Caco-2 (cell line): ENCODE data around the gene TAS1R3. TPM values are rescaled to one million over a fixed set of nuclear protein-coding genes. Genes with fewer than 3 reads are reported as not detected.
"Not testable (repeated sequence)": the region's sequence is repeated elsewhere in the genome, so short reads cannot be mapped to it uniquely, and the experiment has no call there.

Experiments
- BruUV-seq: library from RNA; stranded (reverse); fragments of 400-500 nt; replicated peaks from 2 replicates; lab custom pipeline; 2021; lab: Mats Ljungman, UMichigan
- CTCF ChIA-PET: fragments of 300-600 bp; sonication (Branson Sonifier 250); formaldehyde crosslinking; loops from one replicate; lab custom pipeline; 2022; ENCODE audit warnings: antibody characterized with exemption; lab: Charles Lee
- POLR2A ChIA-PET: fragments of 300-600 bp; sonication (Branson Sonifier 250); formaldehyde crosslinking; loops from one replicate; lab custom pipeline; 2022; ENCODE audit warnings: antibody characterized with exemption; lab: Charles Lee
- DNase-seq, 2 experiments: peaks; one replicate each; pipeline versions ENCODE4 v3.0.0 to v3.0.0-alpha.2; 2020 to 2022
- H3K27me3 ChIP-seq: replicated peaks from 2 replicates; pipeline ENCODE4 v1.6.0; 2011; ENCODE audit warnings: low read length; ENCODE audit not compliant: control insufficient read depth, insufficient read depth
- H3K36me3 ChIP-seq: 2 replicates; pipeline ENCODE4 v1.5.1; 2011; ENCODE audit warnings: low read length; ENCODE audit not compliant: control insufficient read depth, insufficient read depth
- H3K4me1 ChIP-seq: fragments of 250-450 bp; sonication (Bioruptor Pico); 2 replicates; pipeline ENCODE4 v1.5.1; 2020; ENCODE audit warnings: mild to moderate bottlenecking
- H3K4me3 ChIP-seq: 2 replicates; pipeline ENCODE4 v1.5.1; 2011; ENCODE audit warnings: low read depth, mild to moderate bottlenecking, control low read depth, low read length
- H3K9me3 ChIP-seq: fragments of 250-450 bp; sonication (Bioruptor Pico); 2 replicates; pipeline ENCODE4 v1.5.1; 2020; ENCODE audit warnings: mild to moderate bottlenecking, moderate library complexity
- H3K27ac Mint-ChIP-seq: one replicate; pipeline ENCODE4 v1.8.0; 2022; ENCODE audit warnings: mixed read lengths; ENCODE audit not compliant: unreplicated experiment
- H3K27me3 Mint-ChIP-seq: one replicate; pipeline ENCODE4 v1.8.0; 2022; ENCODE audit warnings: mixed read lengths; ENCODE audit not compliant: insufficient read depth, unreplicated experiment
- H3K36me3 Mint-ChIP-seq: one replicate; pipeline ENCODE4 v1.8.0; 2022; ENCODE audit warnings: mild to moderate bottlenecking, mixed read lengths; ENCODE audit not compliant: insufficient read depth, unreplicated experiment
- H3K4me1 Mint-ChIP-seq: one replicate; pipeline ENCODE4 v1.8.0; 2022; ENCODE audit warnings: low read depth, mixed read lengths; ENCODE audit not compliant: unreplicated experiment
- H3K4me3 Mint-ChIP-seq: one replicate; pipeline ENCODE4 v1.8.0; 2022; ENCODE audit warnings: mild to moderate bottlenecking, moderate library complexity, mixed read lengths; ENCODE audit not compliant: unreplicated experiment
- H3K9me3 Mint-ChIP-seq: one replicate; pipeline ENCODE4 v1.8.0; 2022; ENCODE audit warnings: mixed read lengths; ENCODE audit not compliant: unreplicated experiment
- intact Hi-C: fragments of 100-400 bp; cut with micrococcal nuclease; formaldehyde crosslinking; loops from one replicate; pipeline ENCODE4 v1.10.0; 2022; ENCODE audit not compliant: unreplicated experiment
- total RNA-seq: library from RNA; stranded (reverse); gene quantifications from 2 replicates; pipeline ENCODE4 v1.2.3, GENCODE V29; 2022
- TF ChIP-seq, protein P1 (sequence below), 2 experiments: fragments of 200-600 bp in 1 of 2; IDR thresholded peaks; 1 replicate in 1 of 2; 2 replicates in 1 of 2; pipeline versions ENCODE4 v1.5.1 to v1.8.0; 2011 to 2022; ENCODE audit warnings: antibody characterized with exemption in 1 of 2, control low read depth in 1 of 2, inconsistent platforms in 1 of 2, low read depth in 1 of 2, low read length in 1 of 2, mild to moderate bottlenecking in 1 of 2, moderate library complexity in 1 of 2; ENCODE audit not compliant: insufficient read depth in 1 of 2, severe bottlenecking in 1 of 2, unreplicated experiment in 1 of 2

Gene TAS1R3
- total RNA-seq, 1 experiment from 2014 or later: 0.29 TPM

DNA sequence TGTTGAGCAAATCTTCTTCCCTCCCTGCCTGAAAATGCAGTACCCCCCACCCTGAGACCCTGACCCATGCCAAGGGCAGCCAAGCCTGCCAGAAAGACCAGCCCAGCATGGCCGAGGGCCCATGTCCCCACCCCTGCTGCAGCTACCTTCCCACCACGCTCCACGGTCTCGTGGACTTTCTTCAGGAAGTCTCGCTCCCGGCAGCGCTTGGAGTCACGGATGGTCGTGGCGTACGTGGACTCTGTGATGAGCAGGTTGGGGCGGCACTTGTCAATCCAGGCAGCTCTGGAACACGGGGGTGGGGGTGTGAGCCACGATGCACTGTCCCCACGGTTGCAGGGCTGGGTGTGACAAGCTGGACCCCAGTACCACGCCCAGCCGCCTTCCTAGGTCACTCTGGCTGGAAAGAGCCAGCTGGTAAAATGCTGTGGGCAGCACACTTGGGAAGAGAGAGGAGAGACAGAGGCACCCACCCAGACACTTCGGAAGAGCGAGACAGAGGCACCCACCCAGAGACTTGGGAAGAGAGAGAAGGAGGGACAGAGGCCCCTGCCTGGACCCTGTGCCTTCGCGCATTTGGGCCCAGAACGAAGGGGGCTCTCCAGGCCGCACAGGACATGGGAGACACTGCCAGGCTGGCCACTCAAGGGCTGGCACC lies 16.3 kb upstream of the TAS1R3 start:
- peak overlapping the region; percentile 49 for H3K27ac Mint-ChIP-seq
- BruUV-seq: no TSS peak
- CTCF ChIA-PET: no interaction called here
- Histone ChIP-seq H3K36me3 (no peaks in the 10 kb centered on the region; the same call in 1 of the 2 replicates), H3K27me3 (no peaks in the 10 kb centered on the region), H3K9me3 (no peaks in the 10 kb centered on the region), H3K4me1 (peaks cover 4% of the 10 kb centered on the region), H3K4me3 (no peak overlapping the region)
- H3K4me1 Mint-ChIP-seq: peaks cover 6% of the 10 kb centered on the region
- DNase-seq: no peak
- H3K27me3 Mint-ChIP-seq: no peaks in the 10 kb centered on the region
- H3K4me3 Mint-ChIP-seq: no peak overlapping the region
- POLR2A ChIA-PET: no interaction called here
- H3K36me3 Mint-ChIP-seq: peaks cover 82% of the 10 kb centered on the region
- TF ChIP-seq, protein P1, sequence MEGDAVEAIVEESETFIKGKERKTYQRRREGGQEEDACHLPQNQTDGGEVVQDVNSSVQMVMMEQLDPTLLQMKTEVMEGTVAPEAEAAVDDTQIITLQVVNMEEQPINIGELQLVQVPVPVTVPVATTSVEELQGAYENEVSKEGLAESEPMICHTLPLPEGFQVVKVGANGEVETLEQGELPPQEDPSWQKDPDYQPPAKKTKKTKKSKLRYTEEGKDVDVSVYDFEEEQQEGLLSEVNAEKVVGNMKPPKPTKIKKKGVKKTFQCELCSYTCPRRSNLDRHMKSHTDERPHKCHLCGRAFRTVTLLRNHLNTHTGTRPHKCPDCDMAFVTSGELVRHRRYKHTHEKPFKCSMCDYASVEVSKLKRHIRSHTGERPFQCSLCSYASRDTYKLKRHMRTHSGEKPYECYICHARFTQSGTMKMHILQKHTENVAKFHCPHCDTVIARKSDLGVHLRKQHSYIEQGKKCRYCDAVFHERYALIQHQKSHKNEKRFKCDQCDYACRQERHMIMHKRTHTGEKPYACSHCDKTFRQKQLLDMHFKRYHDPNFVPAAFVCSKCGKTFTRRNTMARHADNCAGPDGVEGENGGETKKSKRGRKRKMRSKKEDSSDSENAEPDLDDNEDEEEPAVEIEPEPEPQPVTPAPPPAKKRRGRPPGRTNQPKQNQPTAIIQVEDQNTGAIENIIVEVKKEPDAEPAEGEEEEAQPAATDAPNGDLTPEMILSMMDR (IDR thresholded peaks at IDR 0.05; ENCODE audit: insufficient read depth in 1 of 2, low read depth in 1 of 2, low read length in 1 of 2, severe bottlenecking in 1 of 2, unreplicated experiment in 1 of 2): no peak
- no peaks in the 10 kb centered on the region for H3K9me3 Mint-ChIP-seq
- intact Hi-C loops: no loop called here

DNA sequence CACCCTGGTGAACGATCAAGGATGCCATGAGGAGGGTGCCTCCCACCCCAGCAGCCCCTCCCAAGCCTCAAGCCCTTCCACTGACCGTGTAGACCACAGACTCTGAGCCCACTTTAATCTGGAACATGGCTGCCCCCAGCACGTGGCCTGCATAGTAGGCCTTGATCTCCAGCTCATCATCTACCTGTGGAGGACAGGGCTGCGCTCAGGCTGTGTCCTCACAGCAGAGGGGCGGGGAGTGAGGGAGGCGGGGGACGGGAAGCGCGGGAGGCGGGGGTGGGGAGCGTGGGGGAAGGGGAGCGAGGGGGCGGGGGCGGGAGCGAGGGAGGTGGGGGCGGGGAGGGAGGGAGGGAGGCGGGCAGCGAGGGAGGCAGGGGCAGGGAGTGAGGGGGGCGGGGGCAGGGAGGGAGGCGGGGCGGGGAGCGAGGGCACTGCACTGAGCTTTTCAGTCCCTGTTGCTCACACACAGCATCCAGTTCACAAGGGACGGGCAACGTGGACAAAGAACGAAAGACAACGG lies 15.6 kb upstream of the TAS1R3 start:
- H3K36me3 ChIP-seq: no peaks in the 10 kb centered on the region; the same call in 1 of the 2 replicates
- Mint-ChIP-seq H3K27me3 (no peaks in the 10 kb centered on the region), H3K9me3 (no peaks in the 10 kb centered on the region), H3K27ac (peak overlapping the region; percentile 49), H3K4me3 (no peak overlapping the region), H3K4me1 (peaks cover 6% of the 10 kb centered on the region), H3K36me3 (peaks cover 86% of the 10 kb centered on the region)
- no peaks in the 10 kb centered on the region for H3K4me1 ChIP-seq
- ChIA-PET CTCF (no interaction called here), POLR2A (no interaction called here)
- no TSS peak for BruUV-seq
- intact Hi-C loops: no loop called here
- no peaks in the 10 kb centered on the region for H3K27me3 ChIP-seq
- TF ChIP-seq, protein P1 (IDR thresholded peaks at IDR 0.05; ENCODE audit: insufficient read depth in 1 of 2, low read depth in 1 of 2, low read length in 1 of 2, severe bottlenecking in 1 of 2, unreplicated experiment in 1 of 2): no peak
- DNase-seq: no peak
- no peak overlapping the region for H3K4me3 ChIP-seq
- H3K9me3 ChIP-seq: no peaks in the 10 kb centered on the region

DNA sequence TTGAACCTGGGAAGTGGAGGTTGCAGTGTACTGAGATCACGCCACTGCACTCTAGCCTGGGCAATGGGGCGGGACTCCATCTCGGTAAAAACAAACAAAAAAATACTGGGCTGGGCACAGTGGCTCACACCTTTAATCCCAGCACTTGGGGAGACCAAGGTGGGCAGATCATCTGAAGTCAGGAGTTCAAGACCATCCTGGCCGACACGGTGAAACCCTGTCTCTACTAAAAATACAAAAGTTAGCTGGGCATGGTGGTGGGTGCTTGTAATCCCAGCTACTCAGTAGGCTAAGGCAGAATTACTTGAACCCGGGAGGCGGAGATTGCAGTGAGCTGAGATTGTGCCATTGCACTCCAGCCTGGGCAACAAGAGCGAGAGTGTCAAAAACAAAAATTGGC lies 14.9 kb upstream of the TAS1R3 start:
- H3K4me1 Mint-ChIP-seq, H3K4me3 ChIP-seq, H3K27ac Mint-ChIP-seq, H3K27me3 Mint-ChIP-seq, H3K4me3 Mint-ChIP-seq, POLR2A ChIA-PET, H3K36me3 ChIP-seq, intact Hi-C loops, H3K27me3 ChIP-seq, BruUV-seq, H3K9me3 ChIP-seq, H3K9me3 Mint-ChIP-seq, H3K4me1 ChIP-seq, CTCF ChIA-PET, DNase-seq: not testable (repeated sequence)
- H3K36me3 Mint-ChIP-seq: peaks cover 85% of the 10 kb centered on the region
